Measurements from ENCODE around the gene BMPR2.
"Not testable (repeated sequence)": the region's sequence is repeated elsewhere in the genome, so short reads cannot be mapped to it uniquely, and the experiment has no call there.

The BMPR2 gene

GRCh38 chr2:202382684-202383083 is 6.6 kb downstream of the BMPR2 start:
- no peak for DNase-seq (ENCODE audit: low read depth)

- not testable (repeated sequence) for DNase-seq (ENCODE audit: low read depth)
These were observed 10.4 kb downstream of the BMPR2 start for GRCh38 chr2:202386495-202386894.

- DNase-seq (ENCODE audit: low read depth), result no peak
These were observed 11.6 kb downstream of the BMPR2 start for GRCh38 chr2:202387608-202388342.

- DNase-seq (ENCODE audit: low read depth), result no peak
These were observed 24.8 kb downstream of the BMPR2 start for GRCh38 chr2:202400941-202401340.

GRCh38 chr2:202405798-202406197 is 29.7 kb downstream of the BMPR2 start:
- DNase-seq (ENCODE audit: low read depth), result no peak

- DNase-seq (ENCODE audit: low read depth), result no peak
These were observed 30.4 kb downstream of the BMPR2 start for GRCh38 chr2:202406445-202406978.

GRCh38 chr2:202408546-202409140 is 32.5 kb downstream of the BMPR2 start:
- no peak for DNase-seq (ENCODE audit: low read depth)

- DNase-seq (ENCODE audit: low read depth), result no peak
These were observed 34.0 kb downstream of the BMPR2 start for GRCh38 chr2:202410092-202410491.

GRCh38 chr2:202411097-202411496 is 35.0 kb downstream of the BMPR2 start:
- no peak for DNase-seq (ENCODE audit: low read depth)

- no peak for DNase-seq (ENCODE audit: low read depth)
These were observed 41.9 kb downstream of the BMPR2 start for GRCh38 chr2:202418027-202418426.

GRCh38 chr2:202418511-202418910 is 42.4 kb downstream of the BMPR2 start:
- no peak for DNase-seq (ENCODE audit: low read depth)

- DNase-seq (ENCODE audit: low read depth), result no peak
These were observed 47.0 kb downstream of the BMPR2 start for GRCh38 chr2:202423139-202423538.

GRCh38 chr2:202425036-202425435 is 48.9 kb downstream of the BMPR2 start:
- no peak for DNase-seq (ENCODE audit: low read depth)

GRCh38 chr2:202426751-202427150 is 50.6 kb downstream of the BMPR2 start:
- DNase-seq (ENCODE audit: low read depth), result no peak

- no peak for DNase-seq (ENCODE audit: low read depth)
These were observed 53.2 kb downstream of the BMPR2 start for GRCh38 chr2:202429164-202429980.

GRCh38 chr2:202432776-202433175 is 56.6 kb downstream of the BMPR2 start:
- DNase-seq (ENCODE audit: low read depth), result no peak

- DNase-seq (ENCODE audit: low read depth), result no peak
These were observed 58.3 kb downstream of the BMPR2 start for GRCh38 chr2:202434472-202434871.

- no peak for DNase-seq (ENCODE audit: low read depth)
These were observed 60.5 kb downstream of the BMPR2 start for GRCh38 chr2:202436626-202437025.

- not testable (repeated sequence) for DNase-seq (ENCODE audit: low read depth)
These were observed 64.0 kb downstream of the BMPR2 start for GRCh38 chr2:202440117-202440516.

GRCh38 chr2:202442882-202443281 is 66.8 kb downstream of the BMPR2 start:
- DNase-seq (ENCODE audit: low read depth), result no peak

- DNase-seq (ENCODE audit: low read depth), result no peak
These were observed 67.9 kb downstream of the BMPR2 start for GRCh38 chr2:202444000-202444399.

GRCh38 chr2:202449344-202449743 is 73.2 kb downstream of the BMPR2 start:
- DNase-seq (ENCODE audit: low read depth), result no peak

- no peak for DNase-seq (ENCODE audit: low read depth)
These were observed 74.7 kb downstream of the BMPR2 start for GRCh38 chr2:202450785-202451184.

Data from activated T-helper 1 cell treated with Interleukin-2 at 50 U/mL for 16 hours (primary cell).